ENCODE measurements around the gene CYP4F8.

Gene CYP4F8

GRCh38 chr19:15614507-15615379, at the start of gene CYP4F8:
Gene CYP4F8 (plus strand): TSS chr19:15615218. CDS start chr19:15615617, 399 bp downstream.
- no peak within 1 kb of the TSS for H3K4me3 ChIP-seq (ENCODE audit: low read length)
- no peak for TF ChIP-seq CTCF (IDR thresholded peaks at IDR 0.05; ENCODE audit: insufficient read depth, low read depth, low read length, missing control alignments)
- DNase-seq (ENCODE audit: low read depth), result no peak

GRCh38 chr19:15570420-15570819, 44.6 kb upstream of the CYP4F8 start:
- TF ChIP-seq CTCF (IDR thresholded peaks at IDR 0.05; ENCODE audit: insufficient read depth, low read depth, low read length, missing control alignments), result no peak
- H3K4me3 ChIP-seq (ENCODE audit: low read length), result no peak overlapping the region
- DNase-seq (ENCODE audit: low read depth), result no peak

- TF ChIP-seq CTCF (IDR thresholded peaks at IDR 0.05; ENCODE audit: insufficient read depth, low read depth, low read length, missing control alignments), result no peak
- DNase-seq (ENCODE audit: low read depth), result no peak
- no peak overlapping the region for H3K4me3 ChIP-seq (ENCODE audit: low read length)
These were observed 39.6 kb upstream of the CYP4F8 start for GRCh38 chr19:15575406-15575805.

- no peak for TF ChIP-seq CTCF (IDR thresholded peaks at IDR 0.05; ENCODE audit: insufficient read depth, low read depth, low read length, missing control alignments)
- no peak overlapping the region for H3K4me3 ChIP-seq (ENCODE audit: low read length)
- DNase-seq (ENCODE audit: low read depth), result no peak
These were observed 38.4 kb upstream of the CYP4F8 start for GRCh38 chr19:15576526-15577156.

GRCh38 chr19:15577184-15577771, 37.7 kb upstream of the CYP4F8 start:
- no peak for DNase-seq (ENCODE audit: low read depth)

GRCh38 chr19:15583346-15583745, 31.7 kb upstream of the CYP4F8 start:
- no peak for TF ChIP-seq CTCF (IDR thresholded peaks at IDR 0.05; ENCODE audit: insufficient read depth, low read depth, low read length, missing control alignments)
- DNase-seq (ENCODE audit: low read depth), result no peak
- no peak overlapping the region for H3K4me3 ChIP-seq (ENCODE audit: low read length)

More at GRCh38 chr19:15577184-15577771, 37.7 kb upstream of the CYP4F8 start:
- TF ChIP-seq CTCF (IDR thresholded peaks at IDR 0.05; ENCODE audit: insufficient read depth, low read depth, low read length, missing control alignments), result no peak
- H3K4me3 ChIP-seq (ENCODE audit: low read length), result no peak overlapping the region
